WTC11 (cell line): ENCODE results near the gene ZNF688.

Source experiments
- FOXK1 ChIP-seq: sonication (generic); formaldehyde crosslinking; IDR thresholded peaks from 2 replicates; pipeline ENCODE4 v1.8.0; 2022; ENCODE audit warnings: mild to moderate bottlenecking, moderate library complexity, missing genetic modification reagents
- NR1H2 ChIP-seq: sonication (generic); formaldehyde crosslinking; IDR thresholded peaks from 2 replicates; pipeline ENCODE4 v1.9.0; 2021; ENCODE audit warnings: mild to moderate bottlenecking, moderate library complexity, missing genetic modification reagents
- ZNF263 ChIP-seq: sonication (generic); formaldehyde crosslinking; IDR thresholded peaks from 2 replicates; pipeline ENCODE4 v1.8.1; 2022; ENCODE audit warnings: low read depth, mild to moderate bottlenecking, moderate library complexity, missing genetic modification reagents
- TF ChIP-seq, protein P1 (sequence below): fragments of 200-600 bp; IDR thresholded peaks from 2 replicates; pipeline ENCODE4 v1.8.0; 2022; ENCODE audit warnings: antibody characterized with exemption
- TF ChIP-seq, protein P2 (sequence below): sonication (generic); formaldehyde crosslinking; IDR thresholded peaks from 2 replicates; pipeline ENCODE4 v1.8.1; 2022; ENCODE audit warnings: low read depth, mild to moderate bottlenecking, moderate library complexity, missing genetic modification reagents, borderline replicate concordance
- TF ChIP-seq, protein P3 (sequence below): sonication (generic); formaldehyde crosslinking; IDR thresholded peaks from 2 replicates; pipeline ENCODE4 v1.8.0; 2022; ENCODE audit warnings: mild to moderate bottlenecking, missing genetic modification reagents
- TF ChIP-seq, protein P4 (sequence below): sonication (generic); formaldehyde crosslinking; IDR thresholded peaks from 2 replicates; pipeline ENCODE4 v1.8.0; 2022; ENCODE audit warnings: mild to moderate bottlenecking, missing genetic modification reagents
- TF ChIP-seq, protein P5 (sequence below): sonication (generic); formaldehyde crosslinking; IDR thresholded peaks from 2 replicates; pipeline ENCODE4 v1.8.1; 2023; ENCODE audit warnings: mild to moderate bottlenecking, moderate library complexity, missing genetic modification reagents

DNA sequence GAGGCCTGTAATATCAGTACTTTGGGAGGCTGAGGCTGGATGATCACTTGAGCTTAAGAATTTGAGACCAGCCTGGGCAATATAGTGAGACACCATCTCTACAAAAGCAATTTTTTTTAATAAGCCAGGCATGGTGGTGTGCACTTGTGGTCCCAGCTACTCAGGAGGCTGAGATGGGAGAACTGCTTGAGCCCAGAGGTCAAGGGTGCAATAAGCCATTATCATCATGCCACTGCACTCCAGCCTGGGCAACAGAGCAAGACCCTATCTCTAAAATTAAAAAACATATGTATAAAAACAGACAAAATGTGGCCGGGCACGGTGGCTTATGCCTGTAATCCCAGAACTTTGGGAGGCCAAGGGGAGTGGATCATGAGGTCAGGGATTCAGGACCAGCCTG is 17.1 kb upstream of the ZNF688 start:
- TF ChIP-seq, protein P1, sequence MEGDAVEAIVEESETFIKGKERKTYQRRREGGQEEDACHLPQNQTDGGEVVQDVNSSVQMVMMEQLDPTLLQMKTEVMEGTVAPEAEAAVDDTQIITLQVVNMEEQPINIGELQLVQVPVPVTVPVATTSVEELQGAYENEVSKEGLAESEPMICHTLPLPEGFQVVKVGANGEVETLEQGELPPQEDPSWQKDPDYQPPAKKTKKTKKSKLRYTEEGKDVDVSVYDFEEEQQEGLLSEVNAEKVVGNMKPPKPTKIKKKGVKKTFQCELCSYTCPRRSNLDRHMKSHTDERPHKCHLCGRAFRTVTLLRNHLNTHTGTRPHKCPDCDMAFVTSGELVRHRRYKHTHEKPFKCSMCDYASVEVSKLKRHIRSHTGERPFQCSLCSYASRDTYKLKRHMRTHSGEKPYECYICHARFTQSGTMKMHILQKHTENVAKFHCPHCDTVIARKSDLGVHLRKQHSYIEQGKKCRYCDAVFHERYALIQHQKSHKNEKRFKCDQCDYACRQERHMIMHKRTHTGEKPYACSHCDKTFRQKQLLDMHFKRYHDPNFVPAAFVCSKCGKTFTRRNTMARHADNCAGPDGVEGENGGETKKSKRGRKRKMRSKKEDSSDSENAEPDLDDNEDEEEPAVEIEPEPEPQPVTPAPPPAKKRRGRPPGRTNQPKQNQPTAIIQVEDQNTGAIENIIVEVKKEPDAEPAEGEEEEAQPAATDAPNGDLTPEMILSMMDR = no peak
- TF ChIP-seq, protein P2, sequence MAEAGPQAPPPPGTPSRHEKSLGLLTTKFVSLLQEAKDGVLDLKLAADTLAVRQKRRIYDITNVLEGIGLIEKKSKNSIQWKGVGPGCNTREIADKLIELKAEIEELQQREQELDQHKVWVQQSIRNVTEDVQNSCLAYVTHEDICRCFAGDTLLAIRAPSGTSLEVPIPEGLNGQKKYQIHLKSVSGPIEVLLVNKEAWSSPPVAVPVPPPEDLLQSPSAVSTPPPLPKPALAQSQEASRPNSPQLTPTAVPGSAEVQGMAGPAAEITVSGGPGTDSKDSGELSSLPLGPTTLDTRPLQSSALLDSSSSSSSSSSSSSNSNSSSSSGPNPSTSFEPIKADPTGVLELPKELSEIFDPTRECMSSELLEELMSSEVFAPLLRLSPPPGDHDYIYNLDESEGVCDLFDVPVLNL (CRISPR knock-in tag) = no peak
- no peak for TF ChIP-seq NR1H2 (CRISPR knock-in tag)
- TF ChIP-seq, protein P3, sequence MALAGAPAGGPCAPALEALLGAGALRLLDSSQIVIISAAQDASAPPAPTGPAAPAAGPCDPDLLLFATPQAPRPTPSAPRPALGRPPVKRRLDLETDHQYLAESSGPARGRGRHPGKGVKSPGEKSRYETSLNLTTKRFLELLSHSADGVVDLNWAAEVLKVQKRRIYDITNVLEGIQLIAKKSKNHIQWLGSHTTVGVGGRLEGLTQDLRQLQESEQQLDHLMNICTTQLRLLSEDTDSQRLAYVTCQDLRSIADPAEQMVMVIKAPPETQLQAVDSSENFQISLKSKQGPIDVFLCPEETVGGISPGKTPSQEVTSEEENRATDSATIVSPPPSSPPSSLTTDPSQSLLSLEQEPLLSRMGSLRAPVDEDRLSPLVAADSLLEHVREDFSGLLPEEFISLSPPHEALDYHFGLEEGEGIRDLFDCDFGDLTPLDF (CRISPR knock-in tag) = no peak
- no peak for TF ChIP-seq ZNF263
- TF ChIP-seq, protein P4, sequence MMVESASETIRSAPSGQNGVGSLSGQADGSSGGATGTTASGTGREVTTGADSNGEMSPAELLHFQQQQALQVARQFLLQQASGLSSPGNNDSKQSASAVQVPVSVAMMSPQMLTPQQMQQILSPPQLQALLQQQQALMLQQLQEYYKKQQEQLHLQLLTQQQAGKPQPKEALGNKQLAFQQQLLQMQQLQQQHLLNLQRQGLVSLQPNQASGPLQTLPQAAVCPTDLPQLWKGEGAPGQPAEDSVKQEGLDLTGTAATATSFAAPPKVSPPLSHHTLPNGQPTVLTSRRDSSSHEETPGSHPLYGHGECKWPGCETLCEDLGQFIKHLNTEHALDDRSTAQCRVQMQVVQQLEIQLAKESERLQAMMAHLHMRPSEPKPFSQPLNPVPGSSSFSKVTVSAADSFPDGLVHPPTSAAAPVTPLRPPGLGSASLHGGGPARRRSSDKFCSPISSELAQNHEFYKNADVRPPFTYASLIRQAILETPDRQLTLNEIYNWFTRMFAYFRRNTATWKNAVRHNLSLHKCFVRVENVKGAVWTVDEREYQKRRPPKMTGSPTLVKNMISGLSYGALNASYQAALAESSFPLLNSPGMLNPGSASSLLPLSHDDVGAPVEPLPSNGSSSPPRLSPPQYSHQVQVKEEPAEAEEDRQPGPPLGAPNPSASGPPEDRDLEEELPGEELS (CRISPR knock-in tag) = no peak
- TF ChIP-seq FOXK1 (CRISPR knock-in tag) = no peak
- TF ChIP-seq, protein P5, sequence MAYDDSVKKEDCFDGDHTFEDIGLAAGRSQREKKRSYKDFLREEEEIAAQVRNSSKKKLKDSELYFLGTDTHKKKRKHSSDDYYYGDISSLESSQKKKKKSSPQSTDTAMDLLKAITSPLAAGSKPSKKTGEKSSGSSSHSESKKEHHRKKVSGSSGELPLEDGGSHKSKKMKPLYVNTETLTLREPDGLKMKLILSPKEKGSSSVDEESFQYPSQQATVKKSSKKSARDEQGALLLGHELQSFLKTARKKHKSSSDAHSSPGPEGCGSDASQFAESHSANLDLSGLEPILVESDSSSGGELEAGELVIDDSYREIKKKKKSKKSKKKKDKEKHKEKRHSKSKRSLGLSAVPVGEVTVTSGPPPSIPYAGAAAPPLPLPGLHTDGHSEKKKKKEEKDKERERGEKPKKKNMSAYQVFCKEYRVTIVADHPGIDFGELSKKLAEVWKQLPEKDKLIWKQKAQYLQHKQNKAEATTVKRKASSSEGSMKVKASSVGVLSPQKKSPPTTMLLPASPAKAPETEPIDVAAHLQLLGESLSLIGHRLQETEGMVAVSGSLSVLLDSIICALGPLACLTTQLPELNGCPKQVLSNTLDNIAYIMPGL = no peak
